Activated T-cell treated with anti-CD3 and anti-CD28 coated beads, Interleukin-2, amount 50 U/mL, for 4 hours (primary cell): Measurements from ENCODE around the gene EOLA1. TPM values are rescaled to one million over a fixed set of nuclear protein-coding genes. Genes with fewer than 3 reads are reported as not detected.
"Not testable (repeated sequence)": the region's sequence is repeated elsewhere in the genome, so short reads cannot be mapped to it uniquely, and the experiment has no call there.

Source experiments
- ATAC-seq, 2 donors: fragments of 200-7000 bp; cut with Tn5 transposase; one replicate each; pipeline ENCODE4 v1.10.0; 2021
- DNase-seq: peaks from one replicate; pipeline ENCODE4 v3.0.0-alpha.2; 2020
- H3K27me3 Mint-ChIP-seq: one replicate; pipeline ENCODE4 v1.8.0; 2021; ENCODE audit warnings: low read depth, mixed read lengths
- H3K36me3 Mint-ChIP-seq: one replicate; pipeline ENCODE4 v1.8.0; 2022; ENCODE audit warnings: mixed read lengths; ENCODE audit not compliant: insufficient read depth
- H3K4me1 Mint-ChIP-seq: one replicate; pipeline ENCODE4 v1.8.0; 2021; ENCODE audit warnings: low read depth, mixed read lengths
- H3K4me3 Mint-ChIP-seq: one replicate; pipeline ENCODE4 v1.8.0; 2021; ENCODE audit warnings: mild to moderate bottlenecking, moderate library complexity, mixed read lengths
- H3K9me3 Mint-ChIP-seq: one replicate; pipeline ENCODE4 v1.8.0; 2021; ENCODE audit warnings: mixed read lengths
- total RNA-seq, 3 donors: library from RNA; stranded (reverse); gene quantifications; one replicate each; pipeline ENCODE4 v1.2.1, GENCODE V29; 2021

Gene EOLA1
- total RNA-seq, 3 donors from 2014 or later = 21.7 to 40.9 (median 22.6) TPM

- DNase-seq = not testable (repeated sequence)
Measured at GRCh38 chrX:149585631-149586030, 44.8 kb downstream of the EOLA1 start.

GRCh38 chrX:149587359-149587758 is 46.5 kb downstream of the EOLA1 start, which contains the start of gene MAGEA9B:
TSS of gene MAGEA9B (minus strand) at chrX:149587459. CDS start at chrX:149583179, 4,280 bp downstream.
- H3K9me3 Mint-ChIP-seq, ATAC-seq, H3K4me1 Mint-ChIP-seq: not testable (repeated sequence)

More at GRCh38 chrX:149585631-149586030, 44.8 kb downstream of the EOLA1 start:
- not testable (repeated sequence) for H3K9me3 Mint-ChIP-seq, H3K4me1 Mint-ChIP-seq, H3K4me3 Mint-ChIP-seq, H3K27me3 Mint-ChIP-seq, H3K36me3 Mint-ChIP-seq, ATAC-seq

GRCh38 chrX:149590993-149591392 is 50.2 kb downstream of the EOLA1 start:
- not testable (repeated sequence) for H3K4me3 Mint-ChIP-seq, H3K9me3 Mint-ChIP-seq, H3K4me1 Mint-ChIP-seq, ATAC-seq, DNase-seq, H3K27me3 Mint-ChIP-seq, H3K36me3 Mint-ChIP-seq

More at GRCh38 chrX:149587359-149587758, 46.5 kb downstream of the EOLA1 start, which contains the start of gene MAGEA9B:
- H3K27me3 Mint-ChIP-seq, DNase-seq, H3K4me3 Mint-ChIP-seq, H3K36me3 Mint-ChIP-seq: not testable (repeated sequence)

GRCh38 chrX:149595214-149595613 is 54.4 kb downstream of the EOLA1 start, which contains the start of gene HSFX2:
TSS of gene HSFX2 (minus strand) at chrX:149595314. CDS start at chrX:149594700, 614 bp downstream.
- not testable (repeated sequence) for H3K4me3 Mint-ChIP-seq, ATAC-seq

GRCh38 chrX:149595943-149596342 is 55.1 kb downstream of the EOLA1 start:
- not testable (repeated sequence) for H3K4me1 Mint-ChIP-seq, ATAC-seq, H3K9me3 Mint-ChIP-seq, H3K36me3 Mint-ChIP-seq, H3K4me3 Mint-ChIP-seq, DNase-seq, H3K27me3 Mint-ChIP-seq

More at GRCh38 chrX:149595214-149595613, 54.4 kb downstream of the EOLA1 start, which contains the start of gene HSFX2:
- not testable (repeated sequence) for H3K36me3 Mint-ChIP-seq, H3K4me1 Mint-ChIP-seq, H3K9me3 Mint-ChIP-seq, H3K27me3 Mint-ChIP-seq, DNase-seq

Other genes starting within 250 kb of the EOLA1 start
- gene IDS, start 35.7 kb upstream of the EOLA1 start, total RNA-seq = 10 to 100 TPM; 37.1 to 46.1 (median 38.7) TPM
- gene HSFX3, start 8.9 kb downstream of the EOLA1 start, total RNA-seq = not detected
- gene MAGEA9B, start 46.4 kb downstream of the EOLA1 start, total RNA-seq = not detected
- gene HSFX2, start 54.3 kb downstream of the EOLA1 start, total RNA-seq = not detected
- gene TMEM185A, start 90.8 kb downstream of the EOLA1 start, total RNA-seq = 10 to 100 TPM; 14.7 to 20.0 (median 15.7) TPM
- gene MAGEA11, start 171.0 kb downstream of the EOLA1 start, total RNA-seq = not detected
- under 1 TPM in 2 of 3 donors, not detected in 1; 0.22 to 0.34 TPM for gene HSFX1, start 233.1 kb downstream of the EOLA1 start, total RNA-seq
- not detected for gene MAGEA9, start 240.9 kb downstream of the EOLA1 start, total RNA-seq